HG03521 (cell line): ENCODE results near the gene SLC12A3.

Experiments
- ATAC-seq: cut with Tn5 transposase; IDR thresholded peaks from one replicate; pipeline ENCODE4 v1.9.1; 2021; ENCODE audit warnings: mild to moderate bottlenecking, moderate library complexity; ENCODE audit not compliant: unreplicated experiment

SLC12A3 gene, protein sequence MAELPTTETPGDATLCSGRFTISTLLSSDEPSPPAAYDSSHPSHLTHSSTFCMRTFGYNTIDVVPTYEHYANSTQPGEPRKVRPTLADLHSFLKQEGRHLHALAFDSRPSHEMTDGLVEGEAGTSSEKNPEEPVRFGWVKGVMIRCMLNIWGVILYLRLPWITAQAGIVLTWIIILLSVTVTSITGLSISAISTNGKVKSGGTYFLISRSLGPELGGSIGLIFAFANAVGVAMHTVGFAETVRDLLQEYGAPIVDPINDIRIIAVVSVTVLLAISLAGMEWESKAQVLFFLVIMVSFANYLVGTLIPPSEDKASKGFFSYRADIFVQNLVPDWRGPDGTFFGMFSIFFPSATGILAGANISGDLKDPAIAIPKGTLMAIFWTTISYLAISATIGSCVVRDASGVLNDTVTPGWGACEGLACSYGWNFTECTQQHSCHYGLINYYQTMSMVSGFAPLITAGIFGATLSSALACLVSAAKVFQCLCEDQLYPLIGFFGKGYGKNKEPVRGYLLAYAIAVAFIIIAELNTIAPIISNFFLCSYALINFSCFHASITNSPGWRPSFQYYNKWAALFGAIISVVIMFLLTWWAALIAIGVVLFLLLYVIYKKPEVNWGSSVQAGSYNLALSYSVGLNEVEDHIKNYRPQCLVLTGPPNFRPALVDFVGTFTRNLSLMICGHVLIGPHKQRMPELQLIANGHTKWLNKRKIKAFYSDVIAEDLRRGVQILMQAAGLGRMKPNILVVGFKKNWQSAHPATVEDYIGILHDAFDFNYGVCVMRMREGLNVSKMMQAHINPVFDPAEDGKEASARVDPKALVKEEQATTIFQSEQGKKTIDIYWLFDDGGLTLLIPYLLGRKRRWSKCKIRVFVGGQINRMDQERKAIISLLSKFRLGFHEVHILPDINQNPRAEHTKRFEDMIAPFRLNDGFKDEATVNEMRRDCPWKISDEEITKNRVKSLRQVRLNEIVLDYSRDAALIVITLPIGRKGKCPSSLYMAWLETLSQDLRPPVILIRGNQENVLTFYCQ

DNA sequence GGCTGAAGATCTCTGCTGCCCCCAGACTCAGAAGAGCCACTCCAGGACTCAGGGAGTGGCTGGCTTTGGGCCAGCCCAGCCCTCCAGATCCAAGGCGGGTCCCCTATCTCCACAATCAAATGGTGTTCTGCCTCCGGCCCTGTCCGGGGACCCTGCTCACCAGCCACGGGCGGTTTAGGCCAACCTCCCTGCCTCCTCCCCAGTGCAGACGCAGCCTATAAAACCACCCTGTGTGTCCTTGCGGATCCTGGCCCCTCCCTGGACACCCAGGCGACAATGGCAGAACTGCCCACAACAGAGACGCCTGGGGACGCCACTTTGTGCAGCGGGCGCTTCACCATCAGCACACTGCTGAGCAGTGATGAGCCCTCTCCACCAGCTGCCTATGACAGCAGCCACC is at the start of gene SLC12A3:
TSS of gene SLC12A3 (plus strand) at position 248 of the 400 bp plus-strand sequence. CDS start at position 277, 29 bp downstream.
- no peak for ATAC-seq

DNA sequence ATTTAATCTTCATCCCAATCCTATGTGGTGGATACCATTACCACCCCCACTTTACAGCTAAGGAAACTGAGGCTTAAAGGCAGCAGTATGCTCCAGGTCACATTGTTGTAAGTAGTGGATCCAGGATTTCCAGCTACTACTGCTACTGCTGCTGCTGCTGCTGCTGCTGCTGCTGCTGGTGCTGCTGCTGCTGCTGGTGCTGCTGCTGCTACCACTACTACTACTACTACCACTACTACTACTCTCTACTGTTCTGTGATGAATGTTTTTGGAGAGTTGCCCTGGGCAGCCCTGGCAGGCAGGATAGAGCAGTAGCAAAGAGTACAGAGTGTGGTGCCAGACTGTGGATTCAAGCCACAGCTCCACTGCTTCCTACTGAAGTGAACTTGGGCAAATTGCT is 49.3 kb upstream of the SLC12A3 start:
- ATAC-seq, result no peak

DNA sequence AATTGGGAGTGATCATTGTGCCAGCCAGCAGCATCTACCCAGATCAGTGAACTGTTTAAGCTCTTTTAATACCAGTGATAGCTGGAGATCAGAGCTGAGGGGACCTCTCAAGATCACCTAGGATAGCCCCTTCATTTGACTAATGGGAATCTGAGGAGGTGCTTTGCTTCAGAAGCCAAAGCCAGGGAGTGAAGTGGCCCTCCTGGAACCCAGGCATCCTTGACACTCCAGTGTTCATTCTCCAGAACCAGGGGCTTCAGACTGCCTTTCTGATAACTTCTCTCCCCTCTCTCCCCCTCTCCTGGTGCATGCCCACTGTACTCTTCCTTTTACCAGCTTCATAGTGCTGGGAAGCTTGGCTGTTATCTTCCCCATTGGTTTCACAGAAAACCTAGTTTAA is 48.0 kb upstream of the SLC12A3 start:
- ATAC-seq, result no peak

DNA sequence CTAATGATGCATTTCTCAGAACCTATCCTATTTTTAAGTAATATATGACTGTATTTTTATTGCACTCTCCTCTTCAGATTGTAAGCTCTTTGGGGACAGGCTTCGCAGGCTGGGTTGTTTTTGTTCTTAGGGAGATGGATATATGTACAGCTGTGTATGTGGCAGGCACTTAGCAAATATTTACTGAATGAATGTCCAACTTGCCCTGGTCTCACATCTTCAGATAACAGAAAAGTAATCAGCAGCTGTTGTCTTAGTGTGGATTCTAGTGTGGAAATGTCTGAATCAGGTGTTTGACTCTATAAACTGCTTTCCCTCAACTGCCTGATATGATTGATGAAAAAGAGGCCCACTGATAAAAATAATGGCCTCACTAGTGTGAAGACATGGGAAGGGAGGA is 47.1 kb upstream of the SLC12A3 start:
- no peak for ATAC-seq

DNA sequence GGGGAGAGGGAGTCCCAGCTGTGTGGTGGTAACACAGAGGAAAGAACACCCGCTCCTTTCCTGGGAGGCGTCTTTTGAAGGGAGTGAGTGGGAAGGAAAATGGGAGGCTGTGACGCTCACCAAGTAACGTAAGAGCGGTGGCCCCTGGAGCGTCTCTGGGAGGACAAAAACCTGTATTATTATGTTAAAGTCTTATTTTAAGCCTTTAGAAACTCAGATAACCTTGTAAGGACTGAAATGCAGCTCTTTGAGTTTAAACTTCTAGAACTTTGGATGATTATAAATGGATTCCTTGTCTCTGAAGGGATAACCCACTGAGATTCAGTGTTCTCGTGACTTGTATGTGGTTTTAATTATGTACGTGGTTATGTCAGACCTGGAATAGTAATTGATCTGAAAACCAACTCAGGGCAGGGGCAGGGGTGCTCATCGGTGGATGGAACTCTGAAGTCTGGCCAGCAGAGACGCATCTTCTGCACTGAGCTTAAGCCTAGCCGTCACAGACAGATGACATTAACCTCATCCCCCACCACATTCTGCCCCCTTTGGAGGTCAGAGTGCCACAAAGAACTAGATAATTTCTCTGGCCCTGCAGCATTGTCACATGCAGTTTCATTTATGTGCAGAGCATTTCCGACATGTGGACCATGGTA is 41.8 kb upstream of the SLC12A3 start:
- ATAC-seq, result no peak

DNA sequence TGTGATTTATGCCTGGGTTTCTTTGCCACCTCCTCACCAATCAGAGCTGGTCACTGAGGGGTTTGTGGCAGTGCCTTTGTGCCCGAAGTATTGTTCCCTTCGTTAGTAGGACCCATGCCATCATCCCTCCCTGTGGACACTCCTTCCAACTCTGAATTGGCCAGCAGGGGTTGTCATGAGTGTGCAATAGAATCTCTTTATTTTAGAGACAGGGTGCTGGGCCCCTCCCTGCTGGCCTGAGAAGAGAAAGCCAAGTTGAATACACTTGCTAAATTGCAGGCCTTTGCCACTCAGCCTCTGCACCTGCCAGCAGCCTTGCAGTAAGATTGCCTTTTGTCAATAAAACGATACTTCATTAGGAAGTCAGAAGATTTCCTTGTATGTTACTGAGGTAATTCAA is 40.7 kb upstream of the SLC12A3 start:
- ATAC-seq, result no peak

DNA sequence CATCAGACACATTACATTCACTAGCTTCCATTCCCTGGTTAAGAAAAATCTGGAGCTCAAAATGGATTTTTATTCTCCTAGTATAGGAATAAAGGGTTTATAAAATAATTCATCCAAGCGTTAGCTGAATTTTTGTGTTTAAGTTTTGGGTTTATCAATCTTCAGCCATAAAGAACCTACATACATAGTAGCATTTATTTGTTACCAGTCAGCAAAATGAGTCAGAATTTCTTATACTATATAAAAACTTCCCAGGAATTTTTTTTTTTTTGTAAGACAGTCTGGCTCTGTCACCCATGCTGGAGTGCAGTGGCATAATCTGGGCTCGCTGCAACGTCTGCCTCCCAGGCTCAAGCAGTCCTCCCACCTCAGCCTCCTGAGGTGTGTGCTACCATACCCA is 40.2 kb upstream of the SLC12A3 start:
- no peak for ATAC-seq

DNA sequence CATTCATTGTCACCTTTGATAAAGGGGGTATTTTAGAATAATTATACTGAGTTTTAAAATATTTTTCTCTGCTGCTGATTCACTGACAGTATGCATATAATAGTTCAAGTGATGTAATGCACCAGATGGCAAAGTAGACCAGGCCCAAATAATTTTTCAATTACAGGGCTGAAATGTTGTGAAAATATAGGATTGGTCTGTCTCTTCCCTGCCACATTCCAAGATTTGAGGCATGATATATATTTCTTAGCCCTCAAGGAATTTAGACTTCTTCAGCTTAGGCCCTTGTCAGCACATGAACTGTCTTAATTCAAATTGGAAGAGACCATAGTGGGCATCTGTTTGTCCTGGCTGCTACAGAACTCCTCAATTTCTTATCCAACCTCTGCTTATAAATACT is 39.2 kb upstream of the SLC12A3 start:
- no peak for ATAC-seq

DNA sequence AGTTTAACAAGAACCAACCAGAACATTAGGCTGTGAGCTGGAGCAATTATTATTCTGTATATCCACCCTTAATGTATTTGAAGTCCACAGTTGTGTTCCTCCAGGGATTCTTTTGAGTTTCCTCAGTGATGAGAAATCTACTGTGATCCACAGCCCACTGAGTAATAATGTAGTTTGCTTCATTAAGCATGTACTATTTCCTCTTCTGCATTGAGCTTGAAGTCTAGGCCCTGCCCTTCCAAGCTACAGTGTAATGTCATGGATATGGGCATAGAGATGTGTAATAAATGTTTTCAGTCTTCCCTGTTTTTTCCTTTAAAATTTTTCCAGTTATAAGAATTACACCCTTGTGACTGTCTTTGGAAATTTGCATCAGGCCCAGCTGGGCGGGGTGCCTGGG is 36.4 kb upstream of the SLC12A3 start:
- no peak for ATAC-seq

DNA sequence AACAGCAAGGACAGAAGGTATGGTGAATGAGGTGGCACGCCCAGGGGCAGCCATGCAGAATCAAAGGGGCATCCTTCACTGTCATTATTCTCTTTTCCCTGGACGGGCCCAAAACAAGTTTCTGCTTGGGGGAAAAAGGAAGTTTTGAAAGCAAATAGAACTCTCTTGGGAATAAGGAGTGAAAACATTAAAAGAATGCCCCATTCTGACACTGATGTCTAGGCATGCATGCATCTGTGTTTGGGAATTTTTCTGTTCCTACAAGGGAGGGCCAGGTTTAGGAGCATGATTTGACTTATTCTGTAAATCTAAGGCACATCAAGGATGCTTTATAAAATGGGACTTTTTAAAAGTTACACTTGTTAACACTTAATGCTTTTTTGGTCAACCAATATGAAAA is 34.3 kb upstream of the SLC12A3 start:
- no peak for ATAC-seq

DNA sequence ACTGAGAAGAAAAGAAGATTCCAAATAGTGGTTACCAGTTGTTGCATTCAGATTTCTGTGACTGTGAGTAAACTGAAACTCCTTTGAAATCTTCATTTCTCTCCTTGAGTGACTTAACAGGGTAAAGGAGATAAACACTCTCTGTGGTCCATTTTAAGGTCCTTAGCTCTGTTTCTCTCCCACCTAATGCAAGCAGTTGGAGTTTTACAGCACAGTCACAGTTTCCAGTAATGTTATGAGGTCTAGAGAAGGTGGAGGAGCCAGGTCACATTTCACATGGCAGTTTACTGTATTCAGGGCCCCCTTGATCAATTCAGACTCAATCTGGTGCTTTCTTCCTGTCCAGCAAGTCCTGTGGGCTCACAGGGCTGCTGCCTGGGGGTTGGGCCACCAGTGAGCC is 32.2 kb upstream of the SLC12A3 start:
- ATAC-seq, result no peak

DNA sequence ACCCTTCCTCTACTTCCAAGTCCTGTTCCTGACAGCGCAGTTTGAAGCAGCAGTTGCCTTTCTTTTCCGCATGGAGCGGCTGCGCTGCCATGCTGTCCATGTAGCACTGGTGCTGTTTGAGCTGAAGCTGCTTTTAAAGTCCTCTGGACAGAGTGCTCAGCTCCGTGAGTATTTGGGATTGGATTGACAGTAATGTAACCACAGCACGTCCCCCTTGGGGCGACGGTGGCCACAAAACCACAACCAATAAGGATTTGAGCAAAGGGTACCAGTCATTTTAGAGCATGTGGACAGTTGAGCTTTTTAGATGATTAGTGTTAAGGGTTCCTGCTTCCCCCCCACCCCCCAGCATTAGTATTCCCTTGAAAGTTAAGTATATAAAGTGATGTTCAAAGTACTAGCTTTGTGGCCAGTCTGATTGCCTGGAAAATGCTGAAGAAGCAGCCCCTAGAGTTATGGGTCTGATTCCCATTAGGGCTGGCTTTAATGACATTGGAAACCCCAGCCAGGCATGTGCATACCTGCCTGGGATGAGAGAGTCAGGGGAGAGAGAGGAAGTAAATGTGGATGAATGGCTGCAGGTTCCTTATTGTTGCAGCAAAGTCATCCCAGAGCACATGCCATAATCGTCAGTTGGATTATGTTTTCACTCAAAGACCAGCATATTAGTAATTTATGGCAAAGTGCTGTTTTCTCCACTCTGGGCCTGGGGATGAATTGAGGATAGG is 31.6 kb upstream of the SLC12A3 start:
- ATAC-seq, result no peak

DNA sequence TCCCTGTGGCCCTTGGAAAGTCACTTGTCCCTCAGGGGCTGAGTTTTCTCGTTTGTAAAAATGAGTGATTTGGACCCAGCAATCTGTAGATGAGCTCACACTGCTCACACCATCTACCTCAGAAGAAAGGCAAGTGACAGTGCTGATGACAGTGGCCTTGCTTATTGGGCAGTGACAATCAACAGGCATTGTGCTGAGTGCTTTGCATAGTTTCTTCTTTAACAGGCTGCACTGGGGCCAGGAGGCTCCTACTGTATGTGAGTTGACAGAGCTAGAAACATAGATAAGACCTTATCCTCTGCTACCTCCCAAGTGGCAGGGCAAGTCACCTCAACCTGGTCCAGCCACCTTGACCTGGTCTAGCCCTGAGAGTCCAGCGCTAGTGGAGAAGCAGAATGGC is 29.7 kb upstream of the SLC12A3 start:
- no peak for ATAC-seq

DNA sequence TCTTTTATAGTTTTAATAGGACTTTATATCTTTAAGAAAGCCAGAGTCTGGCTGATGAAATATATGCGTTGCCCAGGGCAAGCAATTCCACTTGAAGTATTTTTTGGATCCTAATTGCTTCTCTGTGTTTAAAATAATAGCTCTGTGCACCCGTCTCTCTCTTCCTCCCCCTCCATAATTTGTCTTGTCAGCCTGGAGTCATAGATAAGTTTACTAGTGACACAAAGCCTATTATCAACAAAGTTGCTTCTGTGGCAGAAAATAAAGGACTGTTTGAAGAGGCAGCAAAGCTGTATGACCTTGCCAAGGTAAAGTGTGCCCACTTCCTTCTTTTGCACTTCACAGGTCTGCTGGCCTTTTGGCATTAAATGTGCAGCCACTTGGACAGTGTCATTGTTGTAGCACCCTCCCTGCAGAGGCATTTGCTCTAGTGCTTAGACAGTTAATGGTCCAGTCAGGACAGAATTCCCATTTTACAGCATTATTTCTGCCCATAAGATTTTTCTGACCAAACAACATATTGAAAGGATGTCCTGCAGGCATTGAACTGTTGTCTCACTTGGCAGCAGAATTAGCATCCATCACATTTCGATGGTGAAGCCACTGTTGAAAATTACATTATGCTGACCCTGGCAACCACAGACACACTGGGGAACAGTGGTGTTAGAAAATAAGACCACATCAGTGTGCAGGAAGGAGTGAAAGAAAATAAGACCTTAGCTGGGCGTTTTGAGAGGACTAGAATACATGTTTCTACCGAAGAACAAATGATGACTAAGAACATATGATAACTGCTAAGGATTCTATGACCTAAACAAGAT is 28.4 kb upstream of the SLC12A3 start:
- no peak for ATAC-seq

DNA sequence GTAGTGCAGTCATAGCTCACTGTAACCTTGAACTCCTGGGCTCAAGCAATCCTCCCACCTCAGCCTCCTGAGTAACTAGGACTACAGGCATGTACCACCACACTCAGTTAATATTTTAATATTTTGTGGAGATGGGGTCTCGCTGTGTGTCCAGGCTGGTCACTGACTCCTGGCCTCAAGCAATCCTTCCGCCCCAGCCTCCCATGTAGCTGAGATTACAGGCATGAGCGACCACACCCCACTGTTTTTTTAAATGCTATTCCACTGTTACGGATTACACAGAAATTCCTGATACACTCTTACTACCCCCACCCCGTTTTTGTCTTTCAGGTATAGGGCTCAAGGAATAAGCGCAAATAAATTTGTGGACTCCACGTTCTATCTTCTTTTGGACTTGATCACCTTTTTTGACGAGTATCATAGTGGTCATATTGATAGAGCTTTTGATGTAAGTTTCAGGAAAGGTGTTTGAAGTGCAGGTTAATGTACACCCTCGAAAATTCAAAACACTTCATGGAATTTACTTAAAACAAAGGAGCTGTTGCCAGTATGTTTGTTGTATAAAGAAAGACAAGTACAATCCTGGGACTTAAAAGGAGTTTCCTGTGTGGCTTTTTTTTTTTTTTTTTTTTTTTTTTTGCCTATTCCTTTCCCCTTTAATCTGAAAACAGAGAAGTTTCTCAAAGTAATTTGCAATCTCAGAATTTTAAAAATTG is 26.2 kb upstream of the SLC12A3 start:
- no peak for ATAC-seq

DNA sequence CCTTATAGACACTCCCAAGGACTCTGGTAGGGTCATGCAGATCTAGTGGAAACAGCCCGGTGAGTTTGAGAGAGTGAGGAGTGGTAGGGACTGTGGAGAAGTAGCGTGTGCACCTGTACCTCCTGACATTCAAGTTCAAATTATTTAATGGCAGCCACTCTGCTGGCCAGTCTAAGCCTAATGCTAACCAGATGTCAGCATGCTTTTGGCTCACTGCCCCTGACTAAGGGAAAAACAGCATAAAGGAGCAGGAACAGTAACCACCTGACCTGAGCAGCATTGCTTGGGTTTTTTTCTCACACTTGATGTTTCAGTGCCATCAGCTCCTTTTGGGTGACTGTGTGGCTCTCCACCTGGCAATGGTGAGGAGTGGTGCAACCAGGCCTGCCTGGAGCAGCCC is 23.8 kb upstream of the SLC12A3 start:
- no peak for ATAC-seq

DNA sequence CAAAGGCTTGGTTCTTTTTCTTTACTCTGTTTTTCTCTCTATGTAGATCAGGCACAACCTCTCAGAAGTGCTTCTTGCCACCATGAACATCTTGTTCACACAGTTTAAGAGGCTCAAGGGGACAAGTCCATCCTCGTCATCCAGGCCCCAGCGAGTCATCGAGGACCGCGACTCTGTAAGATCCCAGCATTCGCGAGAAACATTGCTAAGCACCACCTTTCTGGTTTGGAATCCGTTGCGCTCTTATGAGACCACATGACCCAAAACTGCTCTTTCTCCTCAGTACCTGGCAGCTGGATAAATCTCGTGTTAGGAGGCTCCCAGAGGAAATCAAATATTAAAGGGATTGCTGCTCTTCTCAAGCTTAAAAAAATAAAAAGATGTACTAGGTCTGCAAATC is 23.3 kb upstream of the SLC12A3 start:
- no peak for ATAC-seq

DNA sequence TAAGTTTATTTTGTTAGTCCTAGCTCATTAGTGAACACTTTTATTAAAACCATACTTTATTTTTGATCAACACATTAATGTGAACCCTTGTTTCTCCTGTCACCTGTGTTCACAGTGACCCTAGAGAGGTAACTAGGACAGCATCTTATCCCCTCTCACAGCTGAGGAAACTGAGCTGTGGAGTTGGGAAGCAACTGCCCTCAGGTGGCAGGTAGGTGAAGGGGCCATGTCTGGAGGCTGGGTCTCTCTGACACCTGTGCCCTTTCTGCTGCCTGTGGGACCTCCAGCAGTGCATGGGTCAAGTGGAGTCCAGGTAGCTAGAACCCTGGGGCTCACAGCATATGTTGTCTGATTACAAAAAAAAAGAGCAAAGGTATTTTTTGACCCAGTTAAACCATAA is 22.9 kb upstream of the SLC12A3 start:
- ATAC-seq, result no peak

DNA sequence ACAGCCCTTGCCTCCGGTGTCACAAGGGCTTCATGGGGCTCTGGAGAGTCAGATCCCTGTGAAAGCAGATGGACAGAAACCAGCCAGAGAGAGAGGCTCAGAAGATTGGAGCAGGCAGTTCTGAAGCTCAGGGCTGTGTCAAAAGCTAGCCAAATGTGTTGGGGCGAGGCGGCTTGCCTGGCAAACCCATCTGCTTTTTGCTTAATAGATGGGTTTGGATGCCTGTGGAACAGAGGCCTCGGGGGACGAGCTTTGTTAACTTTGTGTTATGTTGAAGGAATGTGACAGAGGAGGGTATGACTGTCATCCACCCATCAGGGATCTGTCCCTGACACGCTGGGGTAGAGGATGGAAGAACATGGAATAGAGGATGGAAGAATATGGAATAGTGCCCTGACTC is 21.0 kb upstream of the SLC12A3 start:
- no peak for ATAC-seq
